HUES6 (cell line): ENCODE results near the gene C11orf21.
"Not testable (repeated sequence)": the region's sequence is repeated elsewhere in the genome, so short reads cannot be mapped to it uniquely, and the experiment has no call there.

Experiments
- H3K27ac ChIP-seq: 2 replicates; pipeline ENCODE4 v1.7.0; 2013; ENCODE audit warnings: low read depth, mild to moderate bottlenecking, low read length, inconsistent platforms
- H3K27me3 ChIP-seq: 2 replicates; pipeline ENCODE4 v1.6.1; 2013; ENCODE audit warnings: low read length; ENCODE audit not compliant: control insufficient read depth, insufficient read depth
- H3K36me3 ChIP-seq: 2 replicates; pipeline ENCODE4 v1.6.1; 2013; ENCODE audit warnings: low read length; ENCODE audit not compliant: control insufficient read depth, insufficient read depth
- H3K4me1 ChIP-seq: 2 replicates; pipeline ENCODE4 v1.6.1; 2013; ENCODE audit warnings: low read length; ENCODE audit not compliant: control insufficient read depth, insufficient read depth
- H3K4me3 ChIP-seq: 2 replicates; pipeline ENCODE4 v1.5.1; 2013; ENCODE audit warnings: low read depth, low read length
- H3K9ac ChIP-seq: one replicate; pipeline ENCODE4 v1.6.1; 2013; ENCODE audit warnings: mild to moderate bottlenecking, low read length
- H3K9me3 ChIP-seq: 2 replicates; pipeline ENCODE4 v1.6.1; 2013; ENCODE audit warnings: low read depth, low read length; ENCODE audit not compliant: control insufficient read depth, insufficient read depth

The C11orf21 gene

GRCh38 chr11:2293531-2293971, 8.2 kb downstream of the C11orf21 start:
- Histone ChIP-seq H3K27me3 (peaks cover 32% of the 10 kb centered on the region), H3K9me3 (no peaks in the 10 kb centered on the region), H3K9ac (no peak overlapping the region), H3K4me1 (no peaks in the 10 kb centered on the region; the same call in 1 of the 2 replicates), H3K36me3 (no peaks in the 10 kb centered on the region), H3K27ac (no peak overlapping the region), H3K4me3 (no peak overlapping the region)

GRCh38 chr11:2290351-2290841, 11.3 kb downstream of the C11orf21 start:
- H3K4me3 ChIP-seq: no peak overlapping the region
- no peaks in the 10 kb centered on the region; the same call in 1 of the 2 replicates for H3K4me1 ChIP-seq
- no peaks in the 10 kb centered on the region for H3K9me3 ChIP-seq
- no peak overlapping the region for H3K27ac ChIP-seq
- H3K9ac ChIP-seq: no peak overlapping the region
- no peaks in the 10 kb centered on the region for H3K36me3 ChIP-seq
- H3K27me3 ChIP-seq: peaks cover 48% of the 10 kb centered on the region

GRCh38 chr11:2289859-2290258, 11.9 kb downstream of the C11orf21 start:
- no peak overlapping the region for H3K27ac ChIP-seq
- no peaks in the 10 kb centered on the region; the same call in 1 of the 2 replicates for H3K4me1 ChIP-seq
- peaks cover 53% of the 10 kb centered on the region for H3K27me3 ChIP-seq
- H3K36me3 ChIP-seq: no peaks in the 10 kb centered on the region
- H3K9me3 ChIP-seq: no peaks in the 10 kb centered on the region
- no peak overlapping the region for H3K9ac ChIP-seq
- no peak overlapping the region for H3K4me3 ChIP-seq

- H3K27ac ChIP-seq: no peak overlapping the region
- no peaks in the 10 kb centered on the region; the same call in 1 of the 2 replicates for H3K4me1 ChIP-seq
- no peaks in the 10 kb centered on the region for H3K36me3 ChIP-seq
- no peak overlapping the region for H3K9ac ChIP-seq
- no peak overlapping the region for H3K4me3 ChIP-seq
- no peaks in the 10 kb centered on the region for H3K9me3 ChIP-seq
- peaks cover 49% of the 10 kb centered on the region for H3K27me3 ChIP-seq
Measured at GRCh38 chr11:2289350-2289749, 12.4 kb downstream of the C11orf21 start.

- Histone ChIP-seq H3K27ac (no peak overlapping the region), H3K27me3 (peaks cover 38% of the 10 kb centered on the region)
Measured at GRCh38 chr11:2287091-2287490, 14.6 kb downstream of the C11orf21 start.

GRCh38 chr11:2286350-2286749, 15.4 kb downstream of the C11orf21 start:
- not testable (repeated sequence) for H3K4me3 ChIP-seq, H3K9ac ChIP-seq, H3K4me1 ChIP-seq, H3K9me3 ChIP-seq, H3K27ac ChIP-seq, H3K36me3 ChIP-seq
- peaks cover 38% of the 10 kb centered on the region for H3K27me3 ChIP-seq

More at GRCh38 chr11:2287091-2287490, 14.6 kb downstream of the C11orf21 start:
- no peaks in the 10 kb centered on the region; the same call in 1 of the 2 replicates for H3K4me1 ChIP-seq
- no peak overlapping the region for H3K9ac ChIP-seq
- no peaks in the 10 kb centered on the region for H3K9me3 ChIP-seq
- no peak overlapping the region for H3K4me3 ChIP-seq
- no peaks in the 10 kb centered on the region for H3K36me3 ChIP-seq

GRCh38 chr11:2280208-2280607, 21.5 kb downstream of the C11orf21 start:
- no peak overlapping the region for H3K9ac ChIP-seq
- no peak overlapping the region for H3K27ac ChIP-seq
- H3K4me3 ChIP-seq: no peak overlapping the region
- H3K4me1 ChIP-seq: peaks cover 13% of the 10 kb centered on the region
- peaks cover 26% of the 10 kb centered on the region; the same call in 1 of the 2 replicates for H3K27me3 ChIP-seq
- H3K9me3 ChIP-seq: no peaks in the 10 kb centered on the region
- no peaks in the 10 kb centered on the region for H3K36me3 ChIP-seq

GRCh38 chr11:2277933-2278523, 23.7 kb downstream of the C11orf21 start:
- Histone ChIP-seq H3K9me3 (no peaks in the 10 kb centered on the region), H3K36me3 (no peaks in the 10 kb centered on the region), H3K4me1 (peaks cover 13% of the 10 kb centered on the region), H3K4me3 (no peak overlapping the region), H3K9ac (no peak overlapping the region), H3K27ac (no peak overlapping the region), H3K27me3 (peaks cover 45% of the 10 kb centered on the region)

- peaks cover 13% of the 10 kb centered on the region for H3K4me1 ChIP-seq
- peaks cover 55% of the 10 kb centered on the region for H3K27me3 ChIP-seq
- no peak overlapping the region for H3K4me3 ChIP-seq
- no peaks in the 10 kb centered on the region for H3K9me3 ChIP-seq
- no peak overlapping the region for H3K9ac ChIP-seq
- H3K27ac ChIP-seq: no peak overlapping the region
- no peaks in the 10 kb centered on the region for H3K36me3 ChIP-seq
Measured at GRCh38 chr11:2277008-2277346, 24.7 kb downstream of the C11orf21 start.

GRCh38 chr11:2276280-2277007, 25.3 kb downstream of the C11orf21 start:
- Histone ChIP-seq H3K9ac (no peak overlapping the region), H3K27ac (no peak overlapping the region), H3K27me3 (peaks cover 61% of the 10 kb centered on the region), H3K36me3 (no peaks in the 10 kb centered on the region), H3K4me1 (peaks cover 16% of the 10 kb centered on the region), H3K9me3 (no peaks in the 10 kb centered on the region), H3K4me3 (no peak overlapping the region)
